ENCODE results near the gene C1QTNF8. TPM values are rescaled to one million over a fixed set of nuclear protein-coding genes. Genes with fewer than 3 reads are reported as not detected.
A peak's percentile ranks its signal among the peaks of the same experiment; 100 is the strongest.
"Not testable (repeated sequence)": the region's sequence is repeated elsewhere in the genome, so short reads cannot be mapped to it uniquely, and the experiment has no call there.

Gene C1QTNF8
- polyA plus RNA-seq, 10 donors: not detected

GRCh38 chr16:1094124-1094479, 1.9 kb downstream of the C1QTNF8 start:
- DNase-seq: no peak

GRCh38 chr16:1093284-1094123, 2.5 kb downstream of the C1QTNF8 start:
- DNase-seq: peak in 1 of 3 donors; percentile 54

GRCh38 chr16:1092685-1093283, 3.3 kb downstream of the C1QTNF8 start:
- DNase-seq: not testable (repeated sequence)

- DNase-seq: no peak
These were observed 4.0 kb downstream of the C1QTNF8 start for GRCh38 chr16:1091992-1092552.

GRCh38 chr16:1090620-1091587, 5.1 kb downstream of the C1QTNF8 start:
- no peak for DNase-seq

GRCh38 chr16:1089822-1090619, 6.0 kb downstream of the C1QTNF8 start:
- DNase-seq: no peak

- no peak for DNase-seq
These were observed 6.6 kb downstream of the C1QTNF8 start for GRCh38 chr16:1089439-1089821.

- no peak for DNase-seq
These were observed 7.5 kb downstream of the C1QTNF8 start for GRCh38 chr16:1088295-1089170.

- not testable (repeated sequence) for DNase-seq
These were observed 9.6 kb downstream of the C1QTNF8 start for GRCh38 chr16:1086443-1086842.

GRCh38 chr16:1084971-1085370, 11.1 kb downstream of the C1QTNF8 start:
- DNase-seq: no peak

- no peak for DNase-seq
These were observed 12.9 kb downstream of the C1QTNF8 start for GRCh38 chr16:1082952-1083675.

GRCh38 chr16:1082266-1082951, 13.6 kb downstream of the C1QTNF8 start:
- no peak for DNase-seq

GRCh38 chr16:1081734-1082265, 14.2 kb downstream of the C1QTNF8 start:
- DNase-seq: no peak

- DNase-seq: no peak
These were observed 15.0 kb downstream of the C1QTNF8 start for GRCh38 chr16:1080801-1081733.

GRCh38 chr16:1079786-1080525, 16.1 kb downstream of the C1QTNF8 start:
- no peak for DNase-seq

- no peak for DNase-seq
These were observed 16.7 kb downstream of the C1QTNF8 start for GRCh38 chr16:1079341-1079740.

All from muscle of back (tissue), 11 donors.